Measurements from ENCODE around the gene CNIH3.

DNA sequence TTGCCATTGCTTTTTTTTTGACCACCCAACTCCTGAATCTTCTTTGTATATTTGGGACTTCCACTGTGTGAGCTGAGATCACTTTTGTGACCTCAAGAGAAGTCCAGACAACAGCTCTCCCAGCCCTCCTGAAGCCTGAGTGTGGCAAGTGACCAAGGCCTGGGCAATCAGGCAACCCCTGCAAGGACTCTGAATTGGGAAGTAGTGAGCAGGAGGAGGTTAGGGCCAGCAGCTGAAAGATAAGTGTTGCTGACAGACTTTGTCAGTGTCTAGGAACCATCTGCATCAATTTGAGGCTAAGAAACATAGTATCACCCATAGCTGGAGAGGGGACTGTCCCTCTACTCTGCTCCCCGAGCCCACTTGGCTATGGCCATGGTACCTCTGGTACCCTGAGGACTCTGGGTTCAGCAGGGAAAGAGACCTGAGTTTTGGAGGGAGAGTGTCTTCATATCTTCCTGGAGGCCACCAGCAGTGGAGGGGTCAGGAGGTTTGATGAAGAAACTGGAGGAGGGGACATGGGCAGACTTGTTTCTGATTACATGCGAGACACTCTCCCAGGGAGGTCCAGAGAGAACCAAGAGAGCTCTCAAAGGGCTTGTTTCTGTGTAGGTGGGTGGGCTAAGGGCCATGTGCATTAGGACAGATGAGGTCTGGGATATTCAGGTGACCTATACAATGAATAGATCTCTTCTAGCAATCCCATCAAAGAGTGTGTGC is 166.3 kb downstream of the CNIH3 start:
- TF ChIP-seq, protein P1, sequence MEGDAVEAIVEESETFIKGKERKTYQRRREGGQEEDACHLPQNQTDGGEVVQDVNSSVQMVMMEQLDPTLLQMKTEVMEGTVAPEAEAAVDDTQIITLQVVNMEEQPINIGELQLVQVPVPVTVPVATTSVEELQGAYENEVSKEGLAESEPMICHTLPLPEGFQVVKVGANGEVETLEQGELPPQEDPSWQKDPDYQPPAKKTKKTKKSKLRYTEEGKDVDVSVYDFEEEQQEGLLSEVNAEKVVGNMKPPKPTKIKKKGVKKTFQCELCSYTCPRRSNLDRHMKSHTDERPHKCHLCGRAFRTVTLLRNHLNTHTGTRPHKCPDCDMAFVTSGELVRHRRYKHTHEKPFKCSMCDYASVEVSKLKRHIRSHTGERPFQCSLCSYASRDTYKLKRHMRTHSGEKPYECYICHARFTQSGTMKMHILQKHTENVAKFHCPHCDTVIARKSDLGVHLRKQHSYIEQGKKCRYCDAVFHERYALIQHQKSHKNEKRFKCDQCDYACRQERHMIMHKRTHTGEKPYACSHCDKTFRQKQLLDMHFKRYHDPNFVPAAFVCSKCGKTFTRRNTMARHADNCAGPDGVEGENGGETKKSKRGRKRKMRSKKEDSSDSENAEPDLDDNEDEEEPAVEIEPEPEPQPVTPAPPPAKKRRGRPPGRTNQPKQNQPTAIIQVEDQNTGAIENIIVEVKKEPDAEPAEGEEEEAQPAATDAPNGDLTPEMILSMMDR (conservative IDR thresholded peaks at IDR 0.05 in 1 of 2, IDR thresholded peaks at IDR 0.05 in 1 of 2; ENCODE audit: low read depth in 1 of 2, low read length in 2 of 2) = no peak
- TF ChIP-seq EZH2 (IDR thresholded peaks at IDR 0.05; ENCODE audit: low read length, missing control alignments) = no peak

All from fibroblast of lung (primary cell).